ENCODE data around the gene PSMB5. TPM values are rescaled to one million over a fixed set of nuclear protein-coding genes. Genes with fewer than 3 reads are reported as not detected.
A peak's percentile ranks its signal among the peaks of the same experiment; 100 is the strongest.

Gene PSMB5
- total RNA-seq, 1 experiment from 2014 or later, result 224 TPM

GRCh38 chr14:23017091-23017490 is 17.6 kb downstream of the PSMB5 start:
- ChIA-PET POLR2A (interaction anchor here (0.8 to 2.1 kb wide), 2 partner anchors 10 to 88 kb away, joined by 3 to 9 read pairs; partner anchors contain the start of gene PRMT5), CTCF (interaction anchor here (0.9 to 4.1 kb wide), 5 partner anchors 10 to 35 kb away, joined by 3 to 22 read pairs (median 4); no protein-coding TSS in a partner anchor)
- H3K27ac Mint-ChIP-seq, result no peak overlapping the region; the same call in 1 of the 2 replicates
- TF ChIP-seq ZNF121 (CRISPR knock-in tag; IDR thresholded peaks at IDR 0.05) (0 out of 2 replicates have a peak, but pooled peaks have one; percentile 19), PRRX2 (CRISPR knock-in tag; IDR thresholded peaks at IDR 0.05) (no peak), TP53 (CRISPR knock-in tag; IDR thresholded peaks at IDR 0.05) (no peak), ZNF281 (CRISPR knock-in tag; IDR thresholded peaks at IDR 0.05) (no peak), MAX (CRISPR knock-in tag; IDR thresholded peaks at IDR 0.05) (no peak), ATF3 (CRISPR knock-in tag; conservative IDR thresholded peaks at IDR 0.05) (no peak)
- H3K4me1 Mint-ChIP-seq, result no peaks in the 10 kb centered on the region
- DNase-seq (ENCODE audit: low spot score), result no peak
- ATAC-seq, result no peak
- H3K9me3 Mint-ChIP-seq, result no peaks in the 10 kb centered on the region
- H3K4me3 Mint-ChIP-seq, result no peak overlapping the region
- H3K36me3 Mint-ChIP-seq, result no peaks in the 10 kb centered on the region
- no peaks in the 10 kb centered on the region for H3K27me3 Mint-ChIP-seq (ENCODE audit: low read depth)

GRCh38 chr14:23015618-23016017 is 19.1 kb downstream of the PSMB5 start:
- no peak for DNase-seq (ENCODE audit: low spot score)
- Mint-ChIP-seq H3K9me3 (no peaks in the 10 kb centered on the region), H3K4me3 (no peak overlapping the region), H3K27ac (peak overlapping the region; percentile 4; the same call in 1 of the 2 replicates), H3K36me3 (no peaks in the 10 kb centered on the region), H3K4me1 (peaks cover 2% of the 10 kb centered on the region; the same call in 1 of the 2 replicates), H3K27me3 (ENCODE audit: low read depth) (no peaks in the 10 kb centered on the region)
- ChIA-PET POLR2A (no interaction called here), CTCF (interaction anchor here (3.3 to 4.1 kb wide), 2 partner anchors 21 to 28 kb away, joined by 19 to 22 read pairs; no protein-coding TSS in a partner anchor)
- no peak for ATAC-seq
- TF ChIP-seq ZNF219 (CRISPR knock-in tag; IDR thresholded peaks at IDR 0.05; ENCODE audit: borderline replicate concordance), result no peak
- TF ChIP-seq ZNF263 (CRISPR knock-in tag; IDR thresholded peaks at IDR 0.05; ENCODE audit: low read depth), result no peak
- no peak for TF ChIP-seq RELA (CRISPR knock-in tag; IDR thresholded peaks at IDR 0.05; ENCODE audit: borderline replicate concordance)
- no peak for TF ChIP-seq MAX (CRISPR knock-in tag; IDR thresholded peaks at IDR 0.05)
- no peak for TF ChIP-seq EMX1 (CRISPR knock-in tag; IDR thresholded peaks at IDR 0.05)
- no peak for TF ChIP-seq E2F1 (CRISPR knock-in tag; IDR thresholded peaks at IDR 0.05)
- TF ChIP-seq ZNF425 (CRISPR knock-in tag; conservative IDR thresholded peaks at IDR 0.05), result no peak
- TF ChIP-seq GABPB1 (CRISPR knock-in tag; IDR thresholded peaks at IDR 0.05), result no peak
- TF ChIP-seq ATF6 (CRISPR knock-in tag; IDR thresholded peaks at IDR 0.05), result no peak
- TF ChIP-seq NFATC4 (CRISPR knock-in tag; IDR thresholded peaks at IDR 0.05), result no peak
- TF ChIP-seq E2F4 (CRISPR knock-in tag; IDR thresholded peaks at IDR 0.05; ENCODE audit: borderline replicate concordance, low read depth), result no peak
- TF ChIP-seq ZNF138 (CRISPR knock-in tag; conservative IDR thresholded peaks at IDR 0.05), result no peak
- no peak for TF ChIP-seq FOXP1 (CRISPR knock-in tag; IDR thresholded peaks at IDR 0.05; ENCODE audit: borderline replicate concordance)
- no peak for TF ChIP-seq FOXP4 (CRISPR knock-in tag; IDR thresholded peaks at IDR 0.05)
- TF ChIP-seq ZNF232 (CRISPR knock-in tag; IDR thresholded peaks at IDR 0.05), result no peak
- no peak for TF ChIP-seq CREB1 (CRISPR knock-in tag; IDR thresholded peaks at IDR 0.05)
